Purkinje cell (primary cell): ENCODE results near the gene MPC1. TPM values are rescaled to one million over a fixed set of nuclear protein-coding genes. Genes with fewer than 3 reads are reported as not detected.

Experiments used
- polyA plus RNA-seq: library from polyadenylated mRNA; unstranded; fragments of >200 nt; fragmentation: Nextera tagmentation; gene quantifications from 2 replicates; pipeline ENCODE4 v1.2.1, GENCODE V29; 2014

MPC1 gene
- 444 and 523 TPM in 2 replicates for polyA plus RNA-seq

DNA sequence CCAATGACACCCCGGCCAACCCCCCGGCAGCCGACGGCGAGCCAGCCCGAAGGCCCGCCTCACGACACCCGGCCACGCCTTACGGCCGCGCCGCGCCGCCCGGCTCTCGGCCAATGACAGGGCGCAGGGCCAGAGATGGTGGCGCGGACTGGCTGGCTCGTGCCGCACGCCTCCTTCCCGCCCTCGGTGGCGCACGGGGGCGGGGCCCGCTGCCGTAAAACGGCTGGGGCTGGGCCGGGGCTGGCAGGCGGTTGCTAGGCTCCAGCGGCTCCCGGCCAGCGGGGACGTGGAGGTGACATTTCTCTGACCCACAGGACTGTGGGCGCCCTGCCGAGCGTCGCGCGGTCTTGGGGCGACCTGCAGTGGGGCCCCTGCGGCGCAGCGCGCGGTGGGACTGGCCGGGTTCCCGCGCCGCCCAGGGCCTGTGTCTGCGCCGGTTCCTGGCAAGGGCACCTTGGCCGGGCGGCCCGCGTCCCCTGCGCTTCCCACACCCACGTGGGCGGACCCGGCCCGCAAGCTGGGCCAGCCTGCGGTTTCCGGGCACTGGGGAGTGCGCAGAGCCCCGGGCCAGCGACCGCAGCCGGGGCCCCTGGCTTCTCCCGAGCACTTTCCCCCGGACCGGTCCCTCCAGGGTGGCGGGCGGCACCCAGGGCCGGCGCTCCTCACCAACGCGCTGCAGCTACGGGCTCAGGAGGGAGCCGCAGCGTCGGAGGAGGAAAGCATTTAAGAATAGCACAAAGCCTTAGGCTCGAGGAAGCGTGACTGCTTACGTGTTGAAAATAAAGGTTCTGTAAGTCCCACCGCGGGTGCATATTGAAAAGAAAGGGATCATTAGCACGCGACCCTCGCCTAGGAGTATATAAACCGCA is at the start of gene MPC1:
MPC1 (minus strand) TSS at position 8 of the 869 bp plus-strand sequence. CDS start 64 bp downstream, outside the sequence.

DNA sequence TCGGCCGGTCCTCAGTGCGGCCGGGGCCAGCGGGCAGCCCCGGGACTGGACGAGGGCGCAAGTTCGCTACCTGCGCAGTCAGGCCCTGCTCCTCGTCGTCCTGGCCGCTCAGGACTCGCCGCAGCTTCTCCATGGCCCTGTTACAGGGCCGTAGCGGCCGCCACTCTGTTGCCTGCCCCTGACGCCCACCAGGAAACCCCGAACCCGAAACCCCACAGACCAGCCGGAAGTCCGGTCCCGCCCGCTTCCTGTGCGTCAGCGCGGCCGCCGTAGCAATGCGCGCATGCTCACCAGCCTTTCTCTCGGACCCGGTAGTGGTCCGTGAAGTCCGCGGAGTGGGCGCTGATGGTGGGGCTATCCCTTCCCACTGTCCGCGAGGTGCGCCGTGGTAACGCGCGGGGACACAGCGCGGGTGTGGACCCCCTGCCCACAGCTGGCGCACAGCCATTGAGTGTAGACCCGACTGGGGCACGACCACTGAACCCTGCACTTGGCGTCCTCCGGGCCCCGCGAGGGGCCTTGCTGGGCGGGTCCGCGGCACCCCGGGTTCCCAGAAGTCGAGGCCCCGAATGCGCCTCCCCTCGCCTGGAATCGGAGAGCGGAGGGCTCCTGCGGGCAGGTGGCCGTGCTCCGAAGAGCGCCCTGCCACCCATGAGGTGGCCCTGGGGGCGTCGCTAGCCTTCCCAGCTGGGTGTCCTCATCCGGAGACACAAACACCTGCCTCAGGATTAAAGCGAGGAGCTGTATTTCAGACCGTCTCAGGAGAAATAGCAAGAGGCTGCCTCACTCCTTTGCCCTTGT is 40.2 kb downstream of the MPC1 start, which contains the start of gene SFT2D1:
SFT2D1 (minus strand) TSS at position 197 of the 801 bp plus-strand sequence; CDS start at position 133, 64 bp downstream.

Other genes with a start within 250 kb of the MPC1 start
- not detected in 2 replicates for gene TBXT, start 215.1 kb downstream of the MPC1 start, polyA plus RNA-seq
- gene PRR18, start 74.5 kb downstream of the MPC1 start, polyA plus RNA-seq: 0.15 and 0.26 TPM in 2 replicates
- 41.4 and 46.2 TPM in 2 replicates for gene SFT2D1, start 40.4 kb downstream of the MPC1 start, polyA plus RNA-seq
- gene RAMACL, start 203.7 kb upstream of the MPC1 start, polyA plus RNA-seq: 27.2 and 29.6 TPM in 2 replicates
- gene RPS6KA2, start 244.3 kb upstream of the MPC1 start, polyA plus RNA-seq: 1.3 and 3.8 TPM in 2 replicates